Left lung (tissue), 10 donors: Measurements from ENCODE around the gene EXOC3. TPM values are rescaled to one million over a fixed set of nuclear protein-coding genes. Genes with fewer than 3 reads are reported as not detected.

Experiments
- ATAC-seq: fragments of 200-7000 bp; cut with Tn5 transposase; one replicate; pipeline ENCODE4 v1.9.1; 2020; ENCODE audit warnings: moderate library complexity
- DNase-seq, 4 donors: peaks; one replicate each; pipeline ENCODE4 v3.0.0-alpha.2; 2013 to 2020
- H3K27ac ChIP-seq, 2 donors: fragments of 200-600 bp; sonication (generic) in 1 of 2; one replicate each; pipeline versions ENCODE4 v1.5.0 to v1.8.0; 2020 to 2021
- H3K27me3 ChIP-seq, 2 donors: fragments of 200-600 bp; sonication (generic) in 1 of 2; one replicate each; pipeline versions ENCODE4 v1.5.0 to v1.8.0; 2020 to 2021
- H3K36me3 ChIP-seq, 2 donors: fragments of 200-600 bp; sonication (generic) in 1 of 2; one replicate each; pipeline versions ENCODE4 v1.5.0 to v1.8.0; 2020 to 2021
- H3K4me1 ChIP-seq, 2 donors: fragments of 200-600 bp; one replicate each; pipeline ENCODE4 v1.8.0; 2021
- H3K4me3 ChIP-seq, 2 donors: fragments of 200-600 bp; sonication (generic) in 1 of 2; one replicate each; pipeline versions ENCODE4 v1.5.0 to v1.8.0; 2020 to 2021; ENCODE audit warnings: mild to moderate bottlenecking in 1 of 2
- H3K9me3 ChIP-seq, 2 donors: fragments of 200-600 bp; sonication (generic) in 1 of 2; one replicate each; pipeline versions ENCODE4 v1.5.0 to v1.8.0; 2020 to 2021
- CTCF ChIP-seq, 2 donors: fragments of 200-600 bp; sonication (generic) in 1 of 2; IDR thresholded peaks; one replicate each; pipeline versions ENCODE4 v1.5.0 to v1.8.0; 2021; ENCODE audit warnings: antibody characterized with exemption in 2 of 2
- intact Hi-C, 2 donors: fragments of 100-400 bp; cut with DNase I; formaldehyde crosslinking; loops; one replicate each; pipeline versions ENCODE4 v1.11.2 to v1.14.2; 2022
- polyA plus RNA-seq, 6 donors: library from polyadenylated mRNA; unstranded; fragments of 120-200 nt; gene quantifications; one replicate each; pipeline ENCODE4 v1.2.1, GENCODE V29; 2013; ENCODE audit not compliant: insufficient read length in 6 of 6
- total RNA-seq, 2 donors: library from RNA; stranded (reverse); fragmentation: NEBNext Ultra II Directional; extraction: Animal tissue kit (Norgen Biotek cat#: 25700); gene quantifications; one replicate each; pipeline ENCODE4 v1.2.1, GENCODE V29; 2021
- donor health status: DM: no; HTN: yes; CAD: no.
- donor health status: DM: no; HTN: no; CAD: no.

EXOC3 gene
- total and polyA plus RNA-seq, 8 donors = 43.8 to 62.4 (median 57.0) TPM

DNA sequence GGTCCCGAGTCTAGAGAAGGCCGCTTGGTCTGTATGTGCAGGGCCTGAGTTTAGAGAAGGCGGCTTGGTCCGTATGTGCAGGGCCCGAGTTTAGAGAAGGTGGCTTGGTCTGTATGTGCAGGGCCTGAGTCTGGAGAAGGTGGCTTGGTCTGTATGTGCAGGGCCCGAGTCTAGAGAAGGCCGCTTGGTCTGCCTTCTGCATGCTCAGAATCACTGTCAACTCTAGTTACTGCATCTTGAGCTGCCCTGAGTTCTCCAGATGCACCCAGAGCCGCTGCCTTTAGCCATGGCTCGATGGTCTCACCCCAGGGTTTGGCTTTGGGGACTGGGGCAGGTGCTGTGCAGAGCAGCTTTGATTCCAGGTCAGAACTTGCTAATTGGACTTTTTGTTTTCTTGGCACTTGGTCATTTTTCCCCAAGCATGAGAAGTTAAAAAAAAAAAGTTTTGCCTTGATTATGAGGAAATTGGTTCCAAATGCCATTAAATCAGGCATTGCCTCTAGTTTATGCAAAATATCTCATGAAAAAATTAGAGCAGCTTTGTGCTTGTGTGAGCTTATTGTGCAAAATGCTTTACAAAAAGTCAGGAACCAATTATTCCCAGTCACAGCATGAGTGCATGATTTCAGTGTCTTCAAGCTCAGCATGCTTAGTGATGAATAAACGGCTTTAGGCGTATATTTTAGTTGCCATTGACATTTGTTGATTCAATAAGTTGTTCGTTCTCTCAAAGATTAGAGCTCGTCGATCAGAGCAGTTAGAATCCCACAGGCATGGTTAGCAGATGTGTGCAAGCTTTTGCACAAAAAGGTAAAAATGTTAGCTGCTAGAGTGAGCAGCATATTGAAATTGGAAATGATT lies 25.4 kb upstream of the EXOC3 start:
- DNase-seq (no peak), ATAC-seq (no peak)
- TF ChIP-seq CTCF (IDR thresholded peaks at IDR 0.05) = no peak
- Histone ChIP-seq H3K27ac (no peak overlapping the region), H3K27me3 (no peaks in the 10 kb centered on the region), H3K36me3 (no peaks in the 10 kb centered on the region), H3K9me3 (no peaks in the 10 kb centered on the region), H3K4me1 (no peaks in the 10 kb centered on the region), H3K4me3 (no peak overlapping the region)
- intact Hi-C loops = no loop called here

DNA sequence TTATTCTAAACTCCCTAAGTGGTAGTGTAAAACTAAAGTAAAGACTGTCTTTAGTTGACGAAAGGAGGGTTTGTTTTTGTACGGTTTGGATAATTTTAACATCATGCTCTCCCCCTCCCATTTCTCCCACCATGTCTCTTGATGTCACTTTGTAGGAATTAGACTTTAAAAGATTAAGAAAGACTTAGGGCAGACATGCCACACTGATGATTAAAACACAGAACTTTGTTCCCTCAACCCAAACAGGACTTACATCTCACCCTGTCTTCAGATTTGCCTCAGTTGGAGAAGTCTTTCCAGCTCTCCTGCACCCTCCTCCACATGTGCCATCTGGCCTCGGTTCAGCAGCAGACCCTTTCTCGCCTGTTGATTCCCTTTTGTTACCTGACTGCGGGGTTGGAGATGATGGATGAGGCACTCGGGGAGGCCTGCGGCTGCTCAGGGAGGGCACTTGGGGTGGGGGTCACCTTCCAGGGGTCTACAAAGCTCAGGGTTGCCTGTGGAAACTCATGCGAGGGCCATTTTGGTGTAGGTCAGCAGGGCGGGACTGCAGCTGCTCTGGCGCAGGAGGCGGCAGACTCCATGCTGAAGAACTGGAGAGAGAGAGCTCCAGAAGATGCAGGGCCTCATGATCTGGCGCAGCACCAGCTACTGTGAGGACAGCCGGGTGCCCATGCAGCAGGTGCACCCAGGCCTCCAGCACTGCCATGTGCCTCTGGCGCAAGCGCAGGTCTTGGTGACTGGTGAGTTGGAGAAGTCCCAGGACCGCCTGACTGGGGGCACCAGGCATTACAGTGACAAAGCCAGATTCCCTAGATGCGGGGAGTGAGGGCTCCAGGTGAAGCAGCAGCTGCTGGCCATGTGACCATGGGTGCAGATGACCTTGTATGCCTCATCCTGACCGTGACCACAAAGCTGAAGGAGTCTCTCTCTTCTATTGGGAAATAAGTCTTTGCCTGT lies 24.5 kb upstream of the EXOC3 start:
- no peak for ATAC-seq
- intact Hi-C loops = no loop called here
- Histone ChIP-seq H3K36me3 (no peaks in the 10 kb centered on the region), H3K27ac (no peak overlapping the region), H3K4me3 (no peak overlapping the region), H3K9me3 (no peaks in the 10 kb centered on the region), H3K4me1 (no peaks in the 10 kb centered on the region), H3K27me3 (no peaks in the 10 kb centered on the region)
- DNase-seq = peak in 1 of 4 donors; percentile 64
- TF ChIP-seq CTCF (IDR thresholded peaks at IDR 0.05) = no peak

DNA sequence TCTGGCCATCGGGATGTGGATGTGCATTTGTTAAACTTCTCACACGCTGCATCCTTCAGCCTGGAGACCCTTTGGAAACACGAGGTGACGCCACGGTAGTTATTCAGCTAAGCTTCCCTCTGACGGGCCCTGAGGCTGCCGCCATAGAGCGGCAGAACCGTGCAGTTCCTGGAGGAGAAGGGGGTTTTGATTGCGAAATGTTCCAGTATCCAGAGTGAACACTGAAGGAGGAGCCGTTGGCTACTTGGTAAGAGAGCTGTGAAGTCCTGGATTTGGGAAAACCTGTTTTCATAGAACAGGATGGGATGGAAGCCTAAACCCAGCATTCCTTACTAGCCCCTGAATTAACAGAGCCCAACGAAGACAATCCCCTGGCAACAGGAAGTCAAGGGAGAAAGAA lies 23.0 kb upstream of the EXOC3 start:
- TF ChIP-seq CTCF (IDR thresholded peaks at IDR 0.05) = no peak
- no peaks in the 10 kb centered on the region for H3K4me1 ChIP-seq
- DNase-seq = peak in 1 of 4 donors; percentile 44
- no peak overlapping the region for H3K4me3 ChIP-seq
- intact Hi-C loops = no loop called here
- ATAC-seq = peak; percentile 23
- no peak overlapping the region for H3K27ac ChIP-seq
- no peaks in the 10 kb centered on the region for H3K36me3 ChIP-seq
- no peaks in the 10 kb centered on the region for H3K27me3 ChIP-seq
- no peaks in the 10 kb centered on the region for H3K9me3 ChIP-seq

DNA sequence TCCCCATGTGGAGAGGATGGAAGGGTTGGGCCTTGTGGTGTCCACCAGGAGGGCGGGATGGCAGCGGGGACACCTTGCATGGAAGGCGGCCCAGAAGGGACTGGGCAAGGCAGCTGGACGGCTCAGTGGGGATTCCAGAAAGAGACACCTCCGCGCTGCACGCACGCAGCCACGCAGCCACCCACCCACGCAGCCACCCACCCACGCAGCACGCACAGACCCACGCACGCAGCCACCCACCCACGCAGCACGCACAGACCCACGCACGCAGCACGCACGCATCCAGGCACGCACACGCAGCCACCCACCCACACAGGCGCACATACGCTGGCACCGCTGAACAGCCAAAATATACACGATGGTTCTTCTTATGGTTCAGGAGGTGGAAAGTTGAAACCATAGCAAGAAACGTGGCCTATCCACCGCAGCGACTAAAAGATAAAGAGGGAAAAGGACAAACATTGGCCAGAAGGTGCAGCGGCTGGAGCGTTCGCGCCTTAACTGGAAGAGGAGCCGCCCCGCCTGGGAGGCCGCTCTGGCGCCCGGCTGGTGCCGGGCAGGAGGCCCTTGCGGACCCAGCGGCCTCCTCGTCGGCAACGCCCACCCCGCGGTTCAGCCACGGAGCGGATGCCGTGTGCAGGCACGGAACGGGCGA lies 22.2 kb upstream of the EXOC3 start:
- Histone ChIP-seq H3K36me3 (no peaks in the 10 kb centered on the region), H3K27ac (no peak overlapping the region), H3K27me3 (no peaks in the 10 kb centered on the region), H3K9me3 (no peaks in the 10 kb centered on the region), H3K4me1 (no peaks in the 10 kb centered on the region), H3K4me3 (no peak overlapping the region)
- ATAC-seq (no peak), DNase-seq (peak in 1 of 4 donors; percentile 80)
- TF ChIP-seq CTCF (IDR thresholded peaks at IDR 0.05) = no peak
- intact Hi-C loops = no loop called here
